ENCODE data around the gene ASPN. TPM values are rescaled to one million over a fixed set of nuclear protein-coding genes. Genes with fewer than 3 reads are reported as not detected.

Gene ASPN
- total and polyA plus RNA-seq, 10 of the 15 experiments (the other 5 are each of a cell fraction or from before 2014, with no cell fraction given) = 0.03 to 0.47 (median 0.42) TPM; not detected in 7

- in situ Hi-C loops (cut with MboI) = no loop called here
- Histone ChIP-seq H3K27me3 (replicated peaks in 1 of 2; ENCODE audit: control insufficient read depth in 2 of 2, insufficient read depth in 2 of 2, low read length in 1 of 2) (no peaks in the 10 kb centered on the region), H3K4me1 (ENCODE audit: control insufficient read depth, insufficient read depth, low read length) (no peaks in the 10 kb centered on the region), H2AFZ (ENCODE audit: control insufficient read depth, low read depth, low read length) (no peak overlapping the region), H3K36me3 (ENCODE audit: control insufficient read depth in 2 of 2, insufficient read depth in 2 of 2, low read length in 1 of 2) (no peaks in the 10 kb centered on the region), H3K79me2 (ENCODE audit: control insufficient read depth, insufficient read depth, low read length) (no peaks in the 10 kb centered on the region), H3K27ac (ENCODE audit: control insufficient read depth, insufficient read depth) (no peak overlapping the region), H3K9ac (ENCODE audit: control insufficient read depth, insufficient read depth, low read length) (no peak overlapping the region), H3K4me3 (no peak overlapping the region), H4K20me1 (ENCODE audit: control insufficient read depth, insufficient read depth) (no peaks in the 10 kb centered on the region), H3K9me3 (replicated peaks; ENCODE audit: control insufficient read depth, insufficient read depth, low read length) (no peaks in the 10 kb centered on the region), H3K4me2 (ENCODE audit: control insufficient read depth, insufficient read depth) (no peak overlapping the region)
- POLR2A ChIA-PET = interaction anchor here (0.7 kb wide), 1 partner anchor 118 kb away, joined by 3 read pairs; no protein-coding TSS in a partner anchor
- RAD21 ChIA-PET (ENCODE audit: unreplicated experiment) = no interaction called here
- ATAC-seq (no peak), DNase-seq (ENCODE audit: low read depth, low spot score) (no peak), FAIRE-seq (no peak)
- intact Hi-C loops (cut with micrococcal nuclease; ENCODE audit: unreplicated experiment) = no loop called here
- BruUV-seq (replicated peaks) = no TSS peak
- SMC1A ChIA-PET (ENCODE audit: uncharacterized antibody, unreplicated experiment) = interaction anchor here (1.3 kb wide), 2 partner anchors 31 to 79 kb away, joined by 3 read pairs; no protein-coding TSS in a partner anchor
- WGBS (ENCODE audit: insufficient coverage, insufficient replicate concordance, low lambda C conversion rate, missing lambda C conversion rate) = 58% methylated on average over 2 of the region's 2 CpGs
- CTCF ChIA-PET = interaction anchor here (0.5 kb wide), 1 partner anchor 128 kb away, joined by 3 read pairs; no protein-coding TSS in a partner anchor
- TF ChIP-seq TARDBP (IDR thresholded peaks at IDR 0.05; ENCODE audit: borderline replicate concordance) (no peak), TCF7 (IDR thresholded peaks at IDR 0.05; ENCODE audit: borderline replicate concordance) (no peak), CBFB (IDR thresholded peaks at IDR 0.05; ENCODE audit: low read depth) (no peak), KAT2A (conservative IDR thresholded peaks at IDR 0.05; ENCODE audit: control insufficient read depth, low read depth, low read length) (no peak), RELB (IDR thresholded peaks at IDR 0.05; ENCODE audit: low read depth) (no peak), MTA3 (IDR thresholded peaks at IDR 0.05; ENCODE audit: borderline replicate concordance, low read length) (no peak), SPI1 (IDR thresholded peaks at IDR 0.05; ENCODE audit: borderline replicate concordance, insufficient read depth, low read depth, low read length) (no peak), FOXK2 (IDR thresholded peaks at IDR 0.05) (no peak), HCFC1 (IDR thresholded peaks at IDR 0.05; ENCODE audit: low read length) (no peak), IRF3 (IDR thresholded peaks at IDR 0.05) (no peak), BACH1 (IDR thresholded peaks at IDR 0.05; ENCODE audit: borderline replicate concordance) (no peak), ESRRA (IDR thresholded peaks at IDR 0.05; ENCODE audit: low read length) (no peak), MTA2 (IDR thresholded peaks at IDR 0.05; ENCODE audit: low read depth) (no peak), CBX3 (IDR thresholded peaks at IDR 0.05; ENCODE audit: borderline replicate concordance, low read depth) (no peak), ZNF207 (IDR thresholded peaks at IDR 0.05; ENCODE audit: borderline replicate concordance) (no peak), USF2 (IDR thresholded peaks at IDR 0.05; ENCODE audit: borderline replicate concordance, low read depth, low read length) (no peak), ATF3 (IDR thresholded peaks at IDR 0.05; ENCODE audit: borderline replicate concordance, extremely low read depth, low read depth, low read length) (no peak)
Measured at GRCh38 chr9:92408747-92409478, 73.4 kb downstream of the ASPN start.

All from GM12878 (cell line).